ENCODE data around the gene IKZF5.

DNA sequence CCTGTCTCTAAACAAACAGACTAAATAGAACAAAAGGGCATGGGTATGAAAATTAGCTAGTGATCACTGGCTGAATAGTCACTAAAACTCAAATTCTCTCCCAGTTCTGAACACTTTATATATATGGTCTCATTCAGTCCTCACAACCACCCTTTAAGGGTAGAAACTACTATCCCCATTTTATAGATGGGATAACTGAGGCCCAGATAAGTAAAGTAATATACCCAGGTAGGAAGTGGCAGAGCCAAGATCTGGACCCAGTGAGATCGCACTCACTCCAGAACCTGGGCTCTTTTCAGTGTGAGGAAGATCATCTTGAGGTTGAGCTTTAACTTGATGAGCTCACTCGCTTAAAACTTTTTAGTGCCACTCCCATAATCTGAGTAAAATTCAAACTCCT, 23.9 kb downstream of the IKZF5 start:
- TF ChIP-seq, protein P1, sequence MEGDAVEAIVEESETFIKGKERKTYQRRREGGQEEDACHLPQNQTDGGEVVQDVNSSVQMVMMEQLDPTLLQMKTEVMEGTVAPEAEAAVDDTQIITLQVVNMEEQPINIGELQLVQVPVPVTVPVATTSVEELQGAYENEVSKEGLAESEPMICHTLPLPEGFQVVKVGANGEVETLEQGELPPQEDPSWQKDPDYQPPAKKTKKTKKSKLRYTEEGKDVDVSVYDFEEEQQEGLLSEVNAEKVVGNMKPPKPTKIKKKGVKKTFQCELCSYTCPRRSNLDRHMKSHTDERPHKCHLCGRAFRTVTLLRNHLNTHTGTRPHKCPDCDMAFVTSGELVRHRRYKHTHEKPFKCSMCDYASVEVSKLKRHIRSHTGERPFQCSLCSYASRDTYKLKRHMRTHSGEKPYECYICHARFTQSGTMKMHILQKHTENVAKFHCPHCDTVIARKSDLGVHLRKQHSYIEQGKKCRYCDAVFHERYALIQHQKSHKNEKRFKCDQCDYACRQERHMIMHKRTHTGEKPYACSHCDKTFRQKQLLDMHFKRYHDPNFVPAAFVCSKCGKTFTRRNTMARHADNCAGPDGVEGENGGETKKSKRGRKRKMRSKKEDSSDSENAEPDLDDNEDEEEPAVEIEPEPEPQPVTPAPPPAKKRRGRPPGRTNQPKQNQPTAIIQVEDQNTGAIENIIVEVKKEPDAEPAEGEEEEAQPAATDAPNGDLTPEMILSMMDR (IDR thresholded peaks at IDR 0.05) = no peak
- no peak for TF ChIP-seq POLR2A (IDR thresholded peaks at IDR 0.05)
